Mesothelial cell of epicardium (in vitro differentiated cells): ENCODE measurements around the gene TENM4. TPM values are rescaled to one million over a fixed set of nuclear protein-coding genes. Genes with fewer than 3 reads are reported as not detected.

Experiments used
- DNase-seq, 2 experiments: peaks; one replicate each; pipeline ENCODE4 v3.0.0; 2021; ENCODE audit warnings: low spot score in 2 of 2; ENCODE audit not compliant: unreplicated experiment in 2 of 2
- H3K27ac Mint-ChIP-seq: 2 replicates; pipeline ENCODE4 v1.8.0; 2021; ENCODE audit warnings: mixed read lengths
- H3K27me3 Mint-ChIP-seq: 2 replicates; pipeline ENCODE4 v1.8.0; 2021; ENCODE audit warnings: low read depth, mixed read lengths
- H3K36me3 Mint-ChIP-seq: 2 replicates; pipeline ENCODE4 v1.8.0; 2021; ENCODE audit warnings: mixed read lengths
- H3K4me1 Mint-ChIP-seq: 2 replicates; pipeline ENCODE4 v1.8.0; 2021; ENCODE audit warnings: mixed read lengths
- H3K4me3 Mint-ChIP-seq: 2 replicates; pipeline ENCODE4 v1.8.0; 2021; ENCODE audit warnings: mild to moderate bottlenecking, moderate library complexity, mixed read lengths
- H3K9me3 Mint-ChIP-seq: 2 replicates; pipeline ENCODE4 v1.8.0; 2021; ENCODE audit warnings: mixed read lengths
- total RNA-seq: library from RNA; stranded (reverse); gene quantifications from 3 replicates; pipeline ENCODE4 v1.2.1, GENCODE V29; 2021
- TF ChIP-seq, protein P1 (sequence below): fragments of 200-600 bp; sonication (generic); IDR thresholded peaks from one replicate; pipeline ENCODE4 v1.5.0; 2021; ENCODE audit warnings: antibody characterized with exemption; ENCODE audit not compliant: unreplicated experiment

Gene TENM4
- total RNA-seq, 1 donor from 2014 or later, result 187 TPM

DNA sequence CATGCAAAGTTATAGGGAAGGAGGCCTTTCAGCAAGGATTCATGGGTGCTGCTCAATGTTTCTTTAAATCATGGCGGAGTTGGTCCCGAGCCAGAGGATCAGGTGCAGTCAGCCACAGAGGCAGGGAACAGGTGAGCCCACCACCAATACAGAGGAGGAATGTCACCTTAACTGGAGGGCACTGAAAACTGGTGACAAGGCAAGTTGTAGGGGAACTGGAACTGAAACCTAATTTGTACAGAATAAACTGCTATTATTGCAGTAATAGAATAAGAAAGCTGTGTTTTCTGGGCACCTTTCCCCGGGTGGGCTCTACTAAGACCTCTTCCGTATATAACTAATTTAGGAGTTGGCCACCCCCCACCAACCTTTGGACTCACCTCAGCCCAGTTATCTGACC is 570.2 kb downstream of the TENM4 start:
- H3K9me3 Mint-ChIP-seq, result no peaks in the 10 kb centered on the region
- DNase-seq, result no peak
- TF ChIP-seq, protein P1, sequence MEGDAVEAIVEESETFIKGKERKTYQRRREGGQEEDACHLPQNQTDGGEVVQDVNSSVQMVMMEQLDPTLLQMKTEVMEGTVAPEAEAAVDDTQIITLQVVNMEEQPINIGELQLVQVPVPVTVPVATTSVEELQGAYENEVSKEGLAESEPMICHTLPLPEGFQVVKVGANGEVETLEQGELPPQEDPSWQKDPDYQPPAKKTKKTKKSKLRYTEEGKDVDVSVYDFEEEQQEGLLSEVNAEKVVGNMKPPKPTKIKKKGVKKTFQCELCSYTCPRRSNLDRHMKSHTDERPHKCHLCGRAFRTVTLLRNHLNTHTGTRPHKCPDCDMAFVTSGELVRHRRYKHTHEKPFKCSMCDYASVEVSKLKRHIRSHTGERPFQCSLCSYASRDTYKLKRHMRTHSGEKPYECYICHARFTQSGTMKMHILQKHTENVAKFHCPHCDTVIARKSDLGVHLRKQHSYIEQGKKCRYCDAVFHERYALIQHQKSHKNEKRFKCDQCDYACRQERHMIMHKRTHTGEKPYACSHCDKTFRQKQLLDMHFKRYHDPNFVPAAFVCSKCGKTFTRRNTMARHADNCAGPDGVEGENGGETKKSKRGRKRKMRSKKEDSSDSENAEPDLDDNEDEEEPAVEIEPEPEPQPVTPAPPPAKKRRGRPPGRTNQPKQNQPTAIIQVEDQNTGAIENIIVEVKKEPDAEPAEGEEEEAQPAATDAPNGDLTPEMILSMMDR, result no peak
- peak overlapping the region; percentile 66 for H3K27ac Mint-ChIP-seq
- H3K27me3 Mint-ChIP-seq, result no peaks in the 10 kb centered on the region
- H3K36me3 Mint-ChIP-seq, result peaks cover 17% of the 10 kb centered on the region
- peaks cover 20% of the 10 kb centered on the region for H3K4me1 Mint-ChIP-seq
- H3K4me3 Mint-ChIP-seq, result no peak overlapping the region

DNA sequence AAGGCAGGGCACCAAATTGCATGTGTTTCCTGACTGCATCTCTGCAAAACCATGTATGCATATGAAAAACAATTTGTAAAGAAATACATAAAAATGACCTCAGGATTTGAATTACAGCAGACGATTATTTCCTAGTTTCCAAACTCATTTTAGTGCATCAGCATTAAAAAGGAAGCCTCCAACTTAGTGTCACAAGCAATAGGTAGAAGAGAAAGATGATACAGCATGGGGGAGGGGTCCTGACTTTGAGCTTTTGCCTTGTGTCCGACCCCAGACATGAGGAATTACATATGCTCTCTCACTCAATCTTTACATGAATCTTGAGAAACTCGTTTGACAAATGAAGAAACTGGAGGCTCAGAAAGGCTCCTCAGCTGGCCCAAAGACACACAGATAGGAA is 571.5 kb downstream of the TENM4 start:
- Mint-ChIP-seq H3K4me3 (no peak overlapping the region), H3K27ac (peak overlapping the region; percentile 1), H3K4me1 (peaks cover 20% of the 10 kb centered on the region), H3K9me3 (no peaks in the 10 kb centered on the region), H3K27me3 (no peaks in the 10 kb centered on the region), H3K36me3 (peaks cover 13% of the 10 kb centered on the region)
- TF ChIP-seq, protein P1, result no peak
- DNase-seq, result no peak

DNA sequence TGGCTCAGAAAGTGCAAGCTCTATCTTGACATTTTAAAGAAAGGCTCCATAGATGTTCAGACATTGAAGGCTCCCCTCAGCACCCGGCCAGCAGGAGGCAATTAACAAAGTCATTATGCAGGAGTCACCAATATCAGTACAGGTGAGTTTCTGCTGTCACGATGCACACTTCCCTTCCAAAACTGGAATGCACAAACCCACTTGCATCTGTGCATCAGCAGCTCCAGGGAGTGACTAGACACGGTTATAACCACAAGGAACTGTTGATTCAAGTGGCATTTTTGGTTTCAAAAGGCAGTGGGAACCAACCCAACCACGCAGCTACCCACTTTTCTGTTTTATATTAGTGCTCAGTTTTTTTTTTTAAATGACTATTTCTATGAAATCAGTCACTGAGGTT is 572.3 kb downstream of the TENM4 start:
- Mint-ChIP-seq H3K4me1 (peaks cover 20% of the 10 kb centered on the region), H3K4me3 (no peak overlapping the region), H3K36me3 (peaks cover 16% of the 10 kb centered on the region), H3K9me3 (no peaks in the 10 kb centered on the region), H3K27ac (peak overlapping the region; percentile 44), H3K27me3 (no peaks in the 10 kb centered on the region)
- TF ChIP-seq, protein P1, result no peak
- DNase-seq, result no peak

DNA sequence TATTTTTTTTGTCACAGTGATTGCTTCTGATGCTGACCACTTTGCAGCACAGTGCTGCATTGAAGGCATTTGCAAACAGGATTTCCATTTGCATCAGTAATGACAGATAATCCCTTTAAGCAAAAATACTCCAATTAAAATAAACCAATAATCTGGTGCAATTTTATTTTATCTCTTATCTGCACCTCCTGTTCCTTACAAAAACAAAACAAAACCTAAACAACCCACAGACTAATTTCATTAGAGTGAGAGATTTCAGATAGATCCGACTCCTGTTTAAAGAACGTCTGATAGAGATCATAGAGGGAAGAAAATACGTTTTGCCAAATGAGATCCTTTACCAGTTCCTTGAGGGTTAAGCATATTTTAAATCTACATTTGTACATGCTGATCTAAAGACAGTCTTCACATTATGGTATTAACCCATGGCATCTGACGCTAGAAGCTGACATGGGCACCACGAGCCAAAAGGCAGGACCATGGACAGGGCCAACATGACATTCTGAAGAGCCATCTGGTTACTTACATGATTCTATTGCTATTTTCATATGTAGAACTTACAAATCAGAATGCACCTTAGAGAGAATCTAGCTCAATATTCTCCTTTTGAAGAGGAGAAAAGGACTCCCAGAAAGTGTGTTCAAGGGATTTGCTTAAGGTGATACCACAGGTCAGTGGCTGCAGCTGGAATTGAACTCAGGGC is 580.0 kb downstream of the TENM4 start:
- Mint-ChIP-seq H3K4me3 (no peak overlapping the region), H3K27me3 (no peaks in the 10 kb centered on the region), H3K36me3 (peaks cover 24% of the 10 kb centered on the region), H3K4me1 (peaks cover 29% of the 10 kb centered on the region), H3K9me3 (no peaks in the 10 kb centered on the region), H3K27ac (no peak overlapping the region)
- peak in 1 of 2 experiments; percentile 51 for DNase-seq
- TF ChIP-seq, protein P1, result no peak

DNA sequence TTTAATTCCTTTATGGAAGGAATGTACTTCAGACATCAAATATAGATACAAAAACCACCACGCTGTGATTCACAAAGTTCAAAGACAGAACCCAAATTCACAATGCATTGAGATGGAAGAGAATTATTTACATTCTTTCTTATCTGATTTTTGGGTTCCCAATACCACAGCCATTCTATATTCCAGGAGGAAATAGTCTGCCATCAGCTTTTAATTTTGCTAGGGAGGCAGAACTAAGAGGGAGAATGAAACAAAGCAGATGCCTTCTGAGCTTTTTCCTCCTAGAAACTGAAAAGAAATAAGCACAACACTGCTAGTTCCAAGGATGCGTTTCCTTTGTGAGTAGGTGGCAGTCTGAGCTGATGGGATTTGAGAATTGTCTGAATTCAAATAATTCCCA is 583.1 kb downstream of the TENM4 start:
- DNase-seq, result no peak
- TF ChIP-seq, protein P1, result no peak
- Mint-ChIP-seq H3K36me3 (peaks cover 21% of the 10 kb centered on the region), H3K27ac (peak overlapping the region; percentile 95), H3K27me3 (no peaks in the 10 kb centered on the region), H3K9me3 (no peaks in the 10 kb centered on the region), H3K4me1 (peaks cover 40% of the 10 kb centered on the region), H3K4me3 (no peak overlapping the region)

DNA sequence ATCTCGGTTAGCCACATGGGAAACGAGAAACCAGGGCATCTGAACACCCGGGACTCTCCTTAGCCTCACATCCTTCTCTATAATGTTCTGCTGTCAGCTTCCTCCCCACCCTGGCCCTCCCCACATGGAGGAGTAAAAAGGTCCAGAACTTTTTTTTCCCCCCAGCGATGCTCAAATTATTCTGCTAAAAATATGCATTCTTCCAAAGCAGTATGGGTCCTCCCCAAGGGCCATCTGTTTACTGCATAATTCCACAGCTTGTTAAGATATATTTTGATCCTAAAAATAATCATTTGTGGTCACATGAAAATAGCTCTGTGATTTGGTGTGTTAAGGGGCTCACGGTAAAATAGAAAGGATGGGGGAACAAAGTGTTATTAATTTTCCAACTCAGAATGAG is 584.6 kb downstream of the TENM4 start:
- TF ChIP-seq, protein P1, result no peak
- Mint-ChIP-seq H3K36me3 (peaks cover 11% of the 10 kb centered on the region), H3K4me3 (no peak overlapping the region), H3K4me1 (peaks cover 51% of the 10 kb centered on the region), H3K27ac (peak overlapping the region; percentile 72), H3K27me3 (no peaks in the 10 kb centered on the region), H3K9me3 (no peaks in the 10 kb centered on the region)
- DNase-seq, result no peak
